Stimulated activated CD4-positive, alpha-beta T cell treated with anti-CD3 and anti-CD28 coated beads, Interleukin-4, amount 100 ng/mL, for 48 hours (primary cell): ENCODE measurements around the gene CBFA2T3.

Experiments used
- DNase-seq, 2 donors: peaks; one replicate each; pipeline ENCODE4 v3.0.0-alpha.2; 2020; ENCODE audit warnings: low read depth in 2 of 2

Gene CBFA2T3

DNA sequence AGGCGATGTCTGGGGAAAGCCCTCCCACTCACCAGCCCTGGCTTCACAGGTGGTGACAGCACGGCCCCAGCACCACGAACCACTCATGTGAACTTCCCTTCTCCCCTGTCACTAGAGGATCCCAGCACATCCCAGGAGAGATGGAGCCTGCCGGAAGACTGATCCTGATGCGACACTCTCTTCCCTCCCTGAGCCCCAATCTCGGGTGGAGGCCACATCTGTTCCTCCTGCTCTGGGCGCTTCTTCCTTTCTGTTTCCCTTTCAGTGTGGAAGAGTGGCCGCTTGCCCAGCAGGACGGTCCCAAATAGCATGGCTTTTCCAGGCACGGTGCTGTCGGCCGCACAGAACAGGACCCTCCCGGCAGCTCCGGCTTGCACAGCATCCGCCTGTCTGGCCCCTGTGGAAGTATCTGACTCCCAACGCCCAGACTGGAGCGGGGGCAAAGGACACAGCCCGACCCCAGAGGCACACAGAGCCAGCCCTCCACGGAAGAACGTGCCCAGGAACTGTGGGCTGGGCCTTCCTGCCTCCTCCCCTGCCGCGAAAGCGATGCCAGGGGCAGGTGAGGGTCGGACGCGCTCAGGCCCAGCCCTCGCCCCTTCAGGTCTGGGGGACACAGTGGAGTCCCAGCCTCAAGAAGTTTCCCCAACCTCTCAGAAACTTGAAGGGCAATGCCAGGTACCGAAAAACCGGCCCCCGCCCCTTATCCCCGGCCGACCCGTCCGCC, 37.6 kb downstream of the CBFA2T3 start:
- DNase-seq = no peak

DNA sequence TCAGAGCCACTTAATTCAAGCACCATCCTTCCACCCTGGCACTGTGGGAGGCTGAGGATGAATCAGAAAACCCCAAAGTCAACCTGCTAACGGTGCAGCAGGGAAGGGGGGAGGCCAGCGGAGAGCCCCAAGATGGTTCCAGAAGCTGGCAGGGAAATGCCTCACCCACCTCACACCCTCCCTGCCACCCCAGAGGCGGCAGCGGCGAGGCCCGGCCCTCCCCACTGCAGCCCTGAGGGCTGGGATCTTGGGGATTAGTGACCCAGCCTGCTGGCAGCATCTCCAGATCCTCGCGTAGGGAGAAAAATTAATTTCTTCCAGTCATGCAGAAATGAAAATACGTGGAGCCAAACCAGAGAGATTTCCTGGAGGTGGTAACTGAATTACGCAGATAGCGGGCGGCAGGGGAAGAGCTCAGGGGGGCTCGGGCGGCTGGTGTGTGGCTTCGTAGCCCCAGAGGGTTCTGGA, 38.2 kb downstream of the CBFA2T3 start:
- DNase-seq = no peak

DNA sequence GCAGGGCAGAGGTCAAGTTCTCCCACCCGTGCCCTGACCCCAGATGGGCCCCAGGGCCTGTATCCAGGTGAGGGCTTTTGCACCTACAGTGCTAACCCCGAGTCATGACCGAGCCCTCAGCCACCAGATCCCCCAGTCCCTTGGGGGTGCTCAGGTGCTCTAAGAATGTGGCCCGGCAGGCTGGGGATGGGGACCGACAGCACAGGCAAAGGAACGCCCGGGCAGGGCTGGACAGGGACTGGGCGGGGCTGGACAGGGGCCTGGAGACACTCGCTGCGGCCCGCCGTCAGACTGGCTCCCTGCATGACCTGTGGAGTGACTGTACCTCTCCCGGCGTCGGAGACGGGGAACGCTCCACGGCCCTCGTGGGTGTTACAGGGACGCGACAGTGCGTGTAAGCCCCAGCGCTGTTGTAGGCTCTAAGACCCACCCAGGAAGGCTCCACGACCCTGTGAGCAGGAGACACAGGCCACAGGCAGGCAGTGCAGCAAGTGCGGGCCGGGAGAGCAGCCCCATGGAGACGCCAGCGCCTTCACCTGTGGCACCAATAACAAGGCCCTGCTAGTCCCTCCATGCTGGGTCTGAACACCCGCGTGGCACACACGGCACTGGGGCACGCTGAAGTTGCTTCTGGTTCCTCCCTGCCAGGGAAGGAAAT, 38.8 kb downstream of the CBFA2T3 start:
- no peak for DNase-seq

DNA sequence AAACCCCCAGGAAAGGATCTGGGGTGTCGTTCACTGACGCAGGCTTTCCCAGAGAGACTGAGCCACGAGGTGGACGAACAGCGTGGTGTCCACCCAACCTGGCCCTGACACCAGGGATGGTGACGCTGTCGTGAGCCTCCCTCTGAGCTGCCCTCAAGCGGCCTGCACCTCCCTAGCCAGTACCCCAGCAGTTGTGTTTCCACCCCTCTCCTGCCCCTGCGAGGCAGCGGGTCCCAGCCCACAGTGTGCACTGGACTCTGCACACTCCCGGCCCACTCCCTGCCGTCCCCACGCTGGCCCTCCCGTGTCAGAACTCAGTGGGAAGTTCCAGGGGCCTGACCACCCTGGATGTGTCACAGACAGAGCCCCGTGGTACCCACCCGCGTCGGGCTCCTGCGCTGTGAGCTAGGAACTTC, 39.8 kb downstream of the CBFA2T3 start:
- no peak for DNase-seq

DNA sequence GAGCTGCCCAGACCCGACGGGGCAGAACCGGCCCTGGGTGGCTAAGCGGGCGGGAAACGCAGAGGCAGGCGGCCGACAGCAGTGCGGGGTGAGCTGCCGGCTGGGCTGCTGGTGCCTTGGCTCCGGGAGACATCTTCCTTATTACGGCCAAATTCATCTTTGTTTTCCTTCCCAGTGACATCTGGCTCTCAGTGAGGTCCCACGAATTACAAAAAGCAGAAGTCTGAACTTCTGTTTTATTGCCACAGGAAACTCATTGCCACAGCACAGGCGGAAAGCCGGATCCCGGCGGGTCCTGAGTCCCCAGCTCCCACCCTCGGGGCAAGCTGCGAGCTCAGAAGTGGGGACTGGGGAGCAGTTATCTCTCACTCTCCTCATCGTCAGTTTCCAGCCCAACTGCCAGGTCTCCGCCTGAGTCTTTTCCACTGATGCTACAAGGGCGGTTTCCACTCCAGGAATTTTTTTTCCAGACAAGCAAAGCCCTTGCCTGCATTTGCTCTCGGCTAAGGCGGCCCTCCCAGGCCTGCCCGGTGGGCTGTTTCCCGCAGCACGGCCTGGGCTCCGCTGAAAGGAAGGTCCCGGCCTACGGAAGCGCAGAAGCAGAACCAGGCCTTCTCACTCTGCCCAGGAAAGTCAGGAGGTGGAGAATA, 40.3 kb downstream of the CBFA2T3 start:
- DNase-seq = no peak

DNA sequence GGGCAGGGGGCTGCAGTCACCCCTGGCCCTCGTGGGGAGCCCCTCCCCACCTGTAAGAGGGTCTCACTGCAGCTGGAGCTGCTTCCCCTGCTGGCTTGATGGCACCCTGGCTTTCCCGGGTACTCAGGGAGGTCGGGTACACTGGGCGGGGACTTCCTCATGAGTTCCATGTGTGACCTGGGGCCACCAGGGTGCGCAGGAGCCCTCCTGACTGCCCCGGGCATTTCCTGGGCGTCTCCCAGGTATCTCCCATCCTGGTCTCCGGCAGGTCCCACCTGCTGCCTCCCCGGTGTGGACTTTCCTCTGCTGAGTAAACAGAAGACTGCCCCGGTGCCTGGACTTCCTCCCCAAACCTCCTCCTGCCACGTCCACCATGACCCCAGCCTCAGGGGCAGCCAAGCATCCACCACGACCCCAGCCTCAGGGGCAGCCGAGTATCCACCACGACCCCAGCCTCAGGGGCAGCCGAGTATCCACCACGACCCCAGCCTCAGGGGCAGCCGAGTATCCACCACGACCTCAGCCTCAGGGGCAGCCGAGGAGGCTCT, 40.9 kb downstream of the CBFA2T3 start:
- DNase-seq = no peak

DNA sequence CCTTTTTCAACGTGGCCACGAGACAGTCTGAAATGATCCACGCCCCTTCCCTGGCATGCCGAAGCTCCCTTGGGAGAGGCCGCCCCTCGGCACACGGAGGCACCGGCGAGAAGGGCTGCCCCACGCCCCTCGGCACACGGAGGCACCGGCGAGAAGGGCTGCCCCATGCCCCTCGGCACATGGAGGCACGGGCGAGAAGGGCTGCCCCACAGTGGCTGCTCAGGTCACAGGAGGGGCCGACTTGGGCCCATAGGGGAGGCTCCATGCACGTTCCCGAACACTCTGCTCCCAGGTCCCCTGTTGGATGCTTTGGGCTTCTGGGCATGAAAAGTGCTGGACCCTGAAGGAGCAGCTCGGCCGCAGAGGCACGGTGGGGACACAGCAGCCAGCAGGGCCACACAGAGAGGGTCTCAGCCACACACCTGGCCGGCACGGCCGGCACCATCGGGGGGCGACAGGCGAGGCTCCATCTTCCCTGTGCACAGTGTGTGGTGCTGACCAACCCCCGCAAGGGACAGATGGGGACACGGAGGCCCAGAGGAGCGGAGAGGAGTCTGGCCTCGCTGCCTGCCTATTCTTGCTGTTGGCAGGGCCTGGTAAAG, 42.8 kb downstream of the CBFA2T3 start:
- DNase-seq = no peak

DNA sequence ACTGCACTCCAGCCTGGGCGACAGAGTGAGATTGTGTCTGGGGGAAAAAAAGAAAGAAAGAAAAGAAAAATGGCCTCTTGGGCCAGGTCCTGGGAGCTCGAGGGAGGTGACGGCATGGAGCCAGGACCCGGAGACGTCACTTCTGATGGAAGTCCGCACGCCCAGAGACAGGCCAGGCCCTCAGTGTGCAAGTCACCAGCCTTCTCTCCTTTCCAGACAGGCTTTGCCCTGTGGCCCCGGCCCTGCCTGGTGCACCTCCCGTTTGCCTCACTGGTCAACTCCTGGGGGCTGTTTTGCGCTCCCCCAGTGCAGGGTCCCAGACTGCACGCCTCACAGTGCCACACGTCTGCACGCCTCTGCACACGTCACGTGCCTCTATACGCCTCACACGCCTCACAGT, 44.1 kb downstream of the CBFA2T3 start:
- DNase-seq = no peak

DNA sequence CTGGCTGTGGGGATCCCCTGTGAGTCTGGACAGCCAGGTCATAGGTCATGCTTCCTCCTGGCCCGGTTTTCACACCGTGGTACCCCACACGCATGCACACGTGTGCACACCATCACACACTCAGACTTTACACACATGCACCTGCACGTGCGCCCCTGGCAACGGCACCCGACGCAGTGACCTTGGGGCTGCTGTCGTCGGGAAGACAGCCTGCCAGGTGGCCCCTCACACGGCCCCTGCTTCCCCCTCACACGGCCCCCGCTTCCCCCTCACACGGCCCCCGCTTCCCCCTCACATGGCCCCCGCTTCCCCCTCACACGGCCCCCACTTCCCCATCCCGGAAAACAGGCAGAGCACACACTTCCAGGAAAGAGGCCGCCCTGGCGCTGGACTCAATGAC, 45.1 kb downstream of the CBFA2T3 start:
- DNase-seq = no peak

DNA sequence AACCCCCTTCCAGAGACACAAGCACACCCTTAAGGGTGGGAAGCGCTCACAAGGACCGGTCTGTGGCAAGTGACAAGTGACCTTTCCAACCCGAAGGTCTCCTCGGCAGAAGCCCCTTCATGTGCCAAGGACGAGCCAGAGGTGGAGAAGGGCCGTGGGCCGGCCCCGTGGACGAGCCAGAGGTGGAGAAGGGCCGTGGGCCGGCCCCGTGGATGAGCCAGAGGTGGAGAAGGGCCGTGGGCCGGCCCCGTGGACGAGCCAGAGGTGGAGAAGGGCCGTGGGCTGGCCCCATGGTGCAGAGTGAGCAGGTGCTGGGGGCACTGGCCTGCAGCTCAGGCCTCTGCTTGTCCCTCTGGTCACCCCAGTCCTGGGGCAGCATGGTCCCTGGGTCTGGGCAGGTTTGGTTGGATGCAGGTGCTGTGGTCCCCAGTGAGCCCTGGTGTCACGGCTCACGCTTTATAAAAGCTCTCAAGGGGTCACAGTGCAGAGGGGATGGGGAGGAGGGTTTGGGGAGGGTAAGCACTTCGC, 45.6 kb downstream of the CBFA2T3 start:
- no peak for DNase-seq

DNA sequence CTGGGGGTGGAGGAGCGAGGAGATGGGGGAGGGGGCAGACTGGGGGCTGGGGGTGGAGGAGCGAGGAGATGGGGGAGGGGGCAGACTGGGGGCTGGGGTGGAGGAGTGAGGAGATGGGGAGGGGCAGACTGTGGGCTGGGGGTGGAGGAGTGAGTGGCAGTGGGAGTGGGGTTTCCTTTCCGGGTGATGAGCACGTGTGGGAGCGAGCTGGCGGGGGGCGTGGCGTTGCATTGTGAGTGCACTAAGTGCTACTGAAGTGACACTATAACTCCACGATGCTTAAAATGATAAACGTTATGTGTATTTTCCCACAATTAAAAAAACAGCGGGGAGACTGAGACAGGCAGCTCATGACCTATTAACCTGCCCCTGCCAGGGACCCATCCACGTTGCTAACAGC, 46.3 kb downstream of the CBFA2T3 start:
- no peak for DNase-seq

DNA sequence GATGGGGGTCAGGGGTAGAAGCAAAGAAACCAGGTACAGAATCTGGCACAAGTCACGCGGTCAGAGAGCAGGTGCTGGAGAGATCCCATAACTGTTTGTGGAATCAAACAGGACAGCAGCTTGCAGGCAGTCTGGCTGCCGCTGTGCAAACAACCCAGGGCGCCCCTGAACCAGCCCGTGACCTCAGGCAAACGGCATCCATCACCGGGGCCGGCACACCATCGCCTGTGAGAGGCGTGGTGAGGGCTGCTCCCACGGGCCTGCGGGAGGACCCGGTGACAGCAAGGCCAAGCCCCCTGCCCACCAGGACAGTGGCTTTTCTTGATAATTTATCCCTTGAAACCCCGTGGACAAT, 47.9 kb downstream of the CBFA2T3 start:
- no peak for DNase-seq

DNA sequence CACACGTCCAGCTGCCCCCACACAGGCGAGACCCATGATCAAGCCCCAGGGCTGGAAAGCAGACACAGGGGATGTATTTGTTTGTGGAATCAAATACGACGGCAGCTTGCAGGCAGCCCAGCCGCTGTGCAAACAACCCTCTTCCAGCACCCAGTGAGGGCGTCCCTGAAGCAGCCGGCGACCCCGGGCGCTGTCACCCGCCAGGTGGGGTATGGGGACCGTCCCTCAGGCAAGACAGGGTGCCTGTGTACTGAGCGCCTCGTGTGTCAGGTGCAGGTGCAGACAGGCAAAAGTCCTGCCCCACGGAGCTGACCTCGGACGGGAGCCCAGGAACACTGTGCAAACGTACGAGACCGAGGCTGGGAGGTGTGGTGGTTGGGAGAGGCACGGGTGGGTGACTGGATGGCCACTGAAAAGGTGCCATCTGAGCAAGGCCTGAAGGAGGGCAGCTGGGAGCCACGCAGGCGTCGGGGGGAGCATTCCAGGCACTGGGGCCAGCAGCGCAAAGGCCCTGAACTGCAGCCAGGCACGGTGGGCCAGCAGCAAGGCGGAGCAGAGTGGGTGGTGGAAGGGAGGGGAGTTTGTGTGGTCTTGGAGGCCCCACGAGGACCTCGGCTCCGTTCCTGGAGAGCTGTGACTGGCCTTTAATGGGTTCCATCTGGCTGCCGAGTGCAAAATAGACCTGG, 48.5 kb downstream of the CBFA2T3 start:
- DNase-seq = no peak

DNA sequence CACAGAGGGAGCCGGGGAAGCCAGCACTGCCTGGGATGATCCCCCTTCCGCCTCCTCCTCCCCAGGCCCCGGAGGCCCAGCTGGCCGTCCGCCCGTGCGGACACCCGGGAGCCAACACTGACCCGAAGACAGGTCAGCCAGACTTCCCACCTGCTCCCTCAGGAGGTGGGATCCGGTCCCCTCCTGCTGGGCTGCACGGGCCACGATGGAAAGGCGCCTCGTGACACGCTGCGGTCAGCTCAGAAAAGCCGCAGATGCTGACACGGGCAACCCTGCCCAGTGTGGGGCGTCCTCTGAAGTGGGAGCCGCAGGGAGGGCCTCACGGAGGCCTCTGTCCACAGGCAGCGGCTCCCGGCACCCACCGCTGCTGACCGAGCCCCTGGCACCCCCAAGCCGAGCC, 49.3 kb downstream of the CBFA2T3 start:
- no peak for DNase-seq

DNA sequence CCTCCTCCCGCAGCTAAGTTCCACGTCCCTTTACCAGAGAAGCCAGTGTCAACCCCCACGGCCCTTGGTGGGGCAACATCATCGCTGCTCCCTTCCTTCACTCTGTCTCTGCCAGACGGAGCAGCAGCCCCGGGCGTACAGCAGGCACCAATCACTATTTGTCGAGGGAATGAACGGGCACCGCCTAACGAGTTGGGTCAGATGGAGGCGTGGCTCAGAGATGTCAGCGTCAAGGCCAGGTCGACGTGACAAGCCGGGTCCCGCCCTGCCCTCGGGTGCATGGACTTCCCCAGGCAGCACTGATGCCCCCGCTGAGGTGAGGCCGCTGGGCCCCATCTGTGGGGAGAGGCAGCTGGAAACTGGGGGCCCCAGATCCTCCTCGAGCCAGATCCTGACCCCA, 50.0 kb downstream of the CBFA2T3 start:
- DNase-seq = no peak

DNA sequence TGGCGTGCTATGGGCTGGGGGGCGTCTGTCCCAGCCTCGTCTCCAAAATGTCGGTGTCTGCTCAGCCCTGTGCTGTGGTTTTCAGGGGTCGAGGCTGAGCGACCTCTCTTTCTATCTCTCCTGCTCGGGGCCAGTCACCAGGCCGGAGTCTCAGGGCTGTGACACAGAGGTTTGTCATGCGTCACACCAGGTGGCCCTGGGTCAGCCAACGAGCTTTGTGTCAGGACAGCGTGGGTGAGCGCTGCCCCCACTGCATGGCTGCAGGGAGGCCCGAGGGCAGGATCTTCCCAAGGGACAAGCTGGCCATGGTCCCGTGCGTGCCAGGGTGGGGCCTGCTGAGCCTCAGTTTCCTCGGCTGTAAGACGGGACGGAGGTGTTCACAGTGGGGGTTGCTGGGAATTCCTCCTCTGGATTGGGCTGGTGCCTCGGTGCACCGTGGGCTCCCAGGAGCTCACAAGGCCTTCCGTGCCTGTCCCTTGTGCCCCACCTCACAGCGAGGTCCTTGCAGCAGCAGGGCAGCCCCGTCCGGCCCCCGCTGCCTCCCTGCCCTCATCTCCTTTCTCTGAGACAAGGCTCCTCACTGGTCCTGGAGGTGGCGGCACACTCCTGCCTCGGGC, 50.5 kb downstream of the CBFA2T3 start:
- no peak for DNase-seq

DNA sequence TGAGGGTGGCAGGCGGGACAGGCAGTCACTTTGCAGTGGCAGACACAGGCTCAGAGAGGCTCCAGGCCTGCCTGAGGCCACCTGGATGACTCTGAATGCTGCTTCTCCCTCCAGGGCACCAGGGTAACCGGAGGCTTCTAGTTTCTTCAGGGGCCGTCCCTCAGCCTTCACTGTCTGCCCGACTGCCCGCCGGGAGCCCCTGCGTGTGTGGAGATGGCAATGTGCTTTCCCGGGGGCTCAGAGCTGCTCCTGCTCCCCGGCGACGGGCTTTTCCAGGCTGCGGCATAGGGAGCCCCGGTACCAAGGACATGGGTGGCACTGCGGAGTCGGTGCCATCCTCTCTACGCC, 51.5 kb downstream of the CBFA2T3 start:
- DNase-seq = no peak

DNA sequence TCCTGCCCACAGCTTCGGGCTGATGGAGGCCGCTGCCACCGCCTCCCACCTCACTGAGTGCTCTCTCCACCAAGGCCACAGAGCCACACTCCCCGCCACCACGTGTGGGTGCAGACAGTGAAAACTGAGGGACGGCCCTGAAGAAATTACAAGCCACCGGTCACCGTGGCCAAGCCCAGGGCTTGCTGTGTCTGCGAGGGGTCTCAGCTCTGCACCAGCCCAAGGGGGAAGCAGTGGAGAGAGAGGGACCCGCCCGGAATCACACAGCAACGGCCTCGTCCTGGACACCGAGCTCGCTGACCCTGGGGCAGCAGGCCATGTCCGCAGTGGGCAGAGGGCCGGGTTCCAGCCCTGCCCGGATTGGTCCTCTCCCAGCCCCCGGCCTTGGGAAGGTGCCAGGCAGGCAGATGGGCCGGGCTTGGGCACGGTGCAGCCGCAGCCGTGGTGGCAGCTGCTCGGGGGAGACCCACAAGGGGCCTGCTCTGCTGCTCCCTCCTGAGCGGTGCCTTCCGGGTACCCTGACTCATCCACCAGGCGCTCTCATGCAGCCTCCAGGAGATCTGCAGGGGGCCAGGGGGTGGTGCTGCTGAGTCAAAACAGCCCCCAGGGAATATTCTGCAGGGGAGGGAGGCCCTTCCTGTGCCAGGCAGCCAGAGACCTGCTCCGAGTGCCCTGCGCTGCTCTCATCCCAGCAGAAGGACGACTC, 52.0 kb downstream of the CBFA2T3 start:
- peak; percentile 17 to 20 for DNase-seq

DNA sequence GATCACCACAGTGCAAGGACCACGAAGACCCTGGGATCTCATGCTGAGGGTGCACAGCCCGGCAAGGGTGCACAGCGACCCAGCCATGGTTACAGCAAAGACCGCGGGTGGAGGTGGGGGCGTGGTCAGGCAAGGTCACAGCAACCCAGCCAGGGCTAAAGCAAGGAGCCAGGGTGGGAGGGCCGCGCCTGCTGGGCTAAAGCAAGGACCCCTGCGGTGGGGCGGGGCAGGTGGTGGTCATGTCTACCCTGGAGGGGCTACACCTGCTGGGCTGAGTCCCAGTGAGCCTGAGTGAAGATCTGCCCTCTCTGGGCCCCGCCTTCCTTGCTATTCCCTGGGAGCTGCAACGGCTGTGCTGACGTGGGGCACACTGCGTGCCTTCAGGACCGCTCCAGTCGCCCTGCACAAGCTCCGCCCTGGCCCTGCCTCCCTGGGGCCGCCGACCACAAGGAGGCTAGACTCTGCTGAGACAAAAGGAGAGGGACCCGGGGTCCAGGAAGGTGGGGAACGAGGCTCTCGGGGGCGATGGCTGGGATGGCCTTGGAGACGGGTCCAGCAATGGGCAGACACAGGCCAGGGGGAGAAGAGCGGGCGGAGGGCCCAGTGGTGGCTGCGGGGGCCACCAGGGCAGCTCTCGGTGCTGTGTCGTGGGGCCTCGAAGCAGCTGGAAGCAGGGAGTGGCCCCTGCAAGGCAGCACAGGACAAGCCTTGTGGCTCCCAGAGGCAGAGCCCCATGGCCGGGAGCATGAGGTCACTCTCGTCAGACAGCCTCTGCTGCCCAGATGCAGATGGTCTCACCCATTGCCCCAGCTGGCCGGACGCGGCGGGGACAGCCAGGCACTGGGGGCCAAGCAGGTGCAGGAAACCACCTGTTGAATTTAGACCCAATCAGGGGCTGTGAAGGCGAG, 52.8 kb downstream of the CBFA2T3 start:
- DNase-seq = no peak

DNA sequence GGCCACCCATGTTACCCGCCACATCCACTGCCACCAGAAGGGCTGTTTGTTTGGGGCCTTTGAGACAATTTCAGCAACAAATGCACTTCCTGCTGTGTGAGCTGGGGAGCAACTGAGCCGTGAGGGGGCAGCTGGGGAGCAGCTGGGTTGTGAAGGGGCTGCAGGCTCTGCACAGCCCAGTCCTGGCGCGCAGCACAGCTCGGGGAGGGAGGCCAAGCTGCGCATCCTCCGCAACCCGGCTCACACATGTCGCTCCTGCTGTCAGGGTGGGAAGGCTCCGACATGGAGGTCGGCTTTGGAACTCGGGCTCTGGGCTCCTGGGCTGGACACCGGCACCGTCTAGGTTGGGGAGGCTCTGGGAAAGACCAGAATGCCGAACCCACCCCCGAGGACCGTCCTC, 53.6 kb downstream of the CBFA2T3 start:
- no peak for DNase-seq
